ENCODE data around the gene ILDR1.

GRCh38 chr3:121957674-121958415 is 64.2 kb downstream of the ILDR1 start:
- TF ChIP-seq CTCF (IDR thresholded peaks at IDR 0.05), result no peak
- no peak for TF ChIP-seq POLR2A (IDR thresholded peaks at IDR 0.05)
